GM12801 (cell line): ENCODE results near the gene WDSUB1.

Experiments
- TF ChIP-seq, protein P1 (sequence below): IDR thresholded peaks from one replicate; pipeline ENCODE4 v1.5.1; 2011; ENCODE audit warnings: control low read depth; ENCODE audit not compliant: insufficient read length; ENCODE audit errors: extremely low read depth

The WDSUB1 gene

DNA sequence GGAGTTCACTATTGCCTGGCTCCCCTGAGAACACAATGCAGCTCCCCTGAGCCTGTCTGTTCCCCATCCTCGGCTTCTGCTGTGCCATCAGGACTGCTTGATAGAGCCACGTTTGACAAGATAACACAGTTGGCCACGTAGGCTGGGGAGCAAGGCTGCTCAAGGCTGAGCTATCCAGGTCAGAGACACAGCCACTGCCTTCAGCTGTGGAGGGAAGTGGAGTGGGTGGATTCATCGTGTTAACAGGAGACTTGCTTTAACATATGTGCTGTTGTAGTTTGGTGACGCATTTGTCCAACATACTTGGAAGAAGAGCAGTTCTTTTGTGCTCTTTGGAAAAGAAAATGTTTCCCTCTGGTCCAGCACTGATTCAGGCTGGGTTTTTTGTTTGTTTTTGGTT lies 68.8 kb downstream of the WDSUB1 start:
- TF ChIP-seq, protein P1, sequence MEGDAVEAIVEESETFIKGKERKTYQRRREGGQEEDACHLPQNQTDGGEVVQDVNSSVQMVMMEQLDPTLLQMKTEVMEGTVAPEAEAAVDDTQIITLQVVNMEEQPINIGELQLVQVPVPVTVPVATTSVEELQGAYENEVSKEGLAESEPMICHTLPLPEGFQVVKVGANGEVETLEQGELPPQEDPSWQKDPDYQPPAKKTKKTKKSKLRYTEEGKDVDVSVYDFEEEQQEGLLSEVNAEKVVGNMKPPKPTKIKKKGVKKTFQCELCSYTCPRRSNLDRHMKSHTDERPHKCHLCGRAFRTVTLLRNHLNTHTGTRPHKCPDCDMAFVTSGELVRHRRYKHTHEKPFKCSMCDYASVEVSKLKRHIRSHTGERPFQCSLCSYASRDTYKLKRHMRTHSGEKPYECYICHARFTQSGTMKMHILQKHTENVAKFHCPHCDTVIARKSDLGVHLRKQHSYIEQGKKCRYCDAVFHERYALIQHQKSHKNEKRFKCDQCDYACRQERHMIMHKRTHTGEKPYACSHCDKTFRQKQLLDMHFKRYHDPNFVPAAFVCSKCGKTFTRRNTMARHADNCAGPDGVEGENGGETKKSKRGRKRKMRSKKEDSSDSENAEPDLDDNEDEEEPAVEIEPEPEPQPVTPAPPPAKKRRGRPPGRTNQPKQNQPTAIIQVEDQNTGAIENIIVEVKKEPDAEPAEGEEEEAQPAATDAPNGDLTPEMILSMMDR = no peak

DNA sequence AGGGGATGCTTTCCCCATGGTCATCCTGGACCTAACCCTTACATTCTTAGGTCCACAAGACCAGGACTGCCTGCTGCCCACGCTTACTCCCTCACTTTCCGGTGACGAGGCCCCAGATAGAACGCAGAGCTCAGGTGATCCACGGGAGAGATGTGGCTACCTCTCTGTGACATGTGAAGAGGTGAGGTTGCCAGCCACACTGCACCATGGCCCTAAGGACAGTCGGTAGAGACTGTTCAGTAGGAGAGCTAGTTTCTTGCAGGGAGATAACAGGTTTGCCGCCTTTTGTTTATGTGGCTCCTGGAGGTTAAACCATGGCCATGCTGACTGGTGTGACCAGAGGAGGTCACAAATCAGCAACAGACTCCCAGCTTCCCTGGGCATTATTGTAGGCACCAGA lies 71.4 kb downstream of the WDSUB1 start:
- TF ChIP-seq, protein P1 = no peak

DNA sequence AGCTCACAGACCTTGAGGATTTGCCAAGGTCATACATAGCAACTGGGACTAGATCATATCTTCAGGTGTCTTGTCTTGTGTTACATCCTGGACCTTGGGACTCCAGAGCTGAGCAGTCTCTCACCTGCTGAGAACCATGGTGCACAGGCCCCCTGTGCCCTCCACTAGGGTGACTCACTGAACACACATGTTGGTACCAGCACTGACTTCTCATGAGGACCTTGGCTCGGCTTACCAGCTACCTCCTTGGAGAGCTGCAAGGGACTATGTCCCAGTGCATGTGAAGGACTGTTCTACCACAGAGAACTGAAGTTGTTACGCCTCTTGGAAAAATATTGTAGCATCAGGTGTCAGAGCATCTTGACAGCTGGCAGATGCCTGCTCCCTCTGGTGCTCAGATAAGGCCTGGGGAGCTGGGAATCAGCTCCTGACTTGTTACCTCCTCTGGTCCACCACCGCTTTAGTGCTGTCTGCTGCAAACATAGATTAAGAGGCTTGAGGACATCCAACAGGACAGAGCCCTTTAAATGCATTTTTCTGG lies 72.1 kb downstream of the WDSUB1 start:
- TF ChIP-seq, protein P1 = no peak

DNA sequence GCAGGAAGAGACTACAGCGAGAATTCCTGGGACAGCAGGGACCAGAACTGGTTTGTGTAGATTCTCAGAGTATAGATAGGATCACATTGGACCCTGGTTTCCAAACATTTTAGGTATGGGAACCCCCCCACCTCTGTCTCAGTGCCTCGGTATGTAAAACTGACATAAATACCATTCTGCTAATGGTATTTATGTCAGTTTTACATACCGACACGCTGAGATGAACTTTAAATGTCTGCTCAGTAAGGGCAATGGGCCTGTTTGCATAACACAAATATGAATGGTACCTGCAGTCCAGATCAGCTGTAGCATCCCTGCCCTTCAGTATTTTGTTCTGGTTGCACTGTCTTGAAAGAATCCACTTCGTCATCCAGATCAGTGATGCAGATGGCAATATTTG lies 73.2 kb downstream of the WDSUB1 start:
- TF ChIP-seq, protein P1 = no peak

DNA sequence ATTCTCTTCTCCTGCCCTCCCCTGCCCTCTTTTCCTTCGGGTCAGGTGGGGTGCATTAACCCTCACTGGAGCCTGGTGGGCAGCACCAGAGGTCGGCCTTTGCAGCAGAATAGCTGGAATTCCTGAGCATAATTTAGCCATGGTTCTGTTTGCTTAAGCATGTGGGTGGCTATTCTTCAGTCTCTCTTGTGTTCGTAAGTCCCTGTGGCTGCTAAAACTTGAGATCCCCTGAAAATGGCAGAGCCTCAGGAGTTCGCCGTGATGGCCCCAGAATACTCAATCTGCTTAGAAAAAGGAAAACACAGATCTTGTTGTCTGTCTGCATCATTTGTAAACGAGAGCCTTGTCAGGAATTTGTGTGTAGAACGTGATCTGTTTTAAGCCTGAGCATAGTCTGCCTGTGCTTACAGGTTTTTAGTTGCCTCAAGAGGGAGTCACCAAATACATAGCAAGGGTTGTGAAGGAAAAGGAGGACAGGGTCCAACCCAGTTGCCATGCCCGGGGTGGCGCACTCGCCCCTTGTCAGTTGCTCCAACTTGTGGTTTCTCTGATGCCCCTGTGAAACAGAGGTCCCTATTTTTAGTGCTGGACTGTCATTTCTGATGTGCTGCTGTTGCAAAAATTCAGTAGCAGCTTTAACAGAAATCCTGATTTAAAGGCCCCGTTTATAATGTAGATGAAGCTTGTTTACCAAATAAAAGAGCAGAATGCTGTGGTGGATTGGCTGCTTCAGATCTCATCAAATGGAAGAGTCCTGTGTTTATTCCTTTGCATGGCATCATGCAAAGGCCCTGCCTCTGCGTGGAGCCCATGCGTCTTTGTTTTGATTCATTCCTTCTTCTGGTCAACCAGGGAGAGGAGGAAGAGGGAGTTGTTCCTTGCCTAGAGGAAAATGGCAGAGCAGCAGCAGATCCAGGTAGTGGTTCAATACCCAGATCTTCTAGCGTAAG lies 74.8 kb downstream of the WDSUB1 start:
- TF ChIP-seq, protein P1 = no peak

DNA sequence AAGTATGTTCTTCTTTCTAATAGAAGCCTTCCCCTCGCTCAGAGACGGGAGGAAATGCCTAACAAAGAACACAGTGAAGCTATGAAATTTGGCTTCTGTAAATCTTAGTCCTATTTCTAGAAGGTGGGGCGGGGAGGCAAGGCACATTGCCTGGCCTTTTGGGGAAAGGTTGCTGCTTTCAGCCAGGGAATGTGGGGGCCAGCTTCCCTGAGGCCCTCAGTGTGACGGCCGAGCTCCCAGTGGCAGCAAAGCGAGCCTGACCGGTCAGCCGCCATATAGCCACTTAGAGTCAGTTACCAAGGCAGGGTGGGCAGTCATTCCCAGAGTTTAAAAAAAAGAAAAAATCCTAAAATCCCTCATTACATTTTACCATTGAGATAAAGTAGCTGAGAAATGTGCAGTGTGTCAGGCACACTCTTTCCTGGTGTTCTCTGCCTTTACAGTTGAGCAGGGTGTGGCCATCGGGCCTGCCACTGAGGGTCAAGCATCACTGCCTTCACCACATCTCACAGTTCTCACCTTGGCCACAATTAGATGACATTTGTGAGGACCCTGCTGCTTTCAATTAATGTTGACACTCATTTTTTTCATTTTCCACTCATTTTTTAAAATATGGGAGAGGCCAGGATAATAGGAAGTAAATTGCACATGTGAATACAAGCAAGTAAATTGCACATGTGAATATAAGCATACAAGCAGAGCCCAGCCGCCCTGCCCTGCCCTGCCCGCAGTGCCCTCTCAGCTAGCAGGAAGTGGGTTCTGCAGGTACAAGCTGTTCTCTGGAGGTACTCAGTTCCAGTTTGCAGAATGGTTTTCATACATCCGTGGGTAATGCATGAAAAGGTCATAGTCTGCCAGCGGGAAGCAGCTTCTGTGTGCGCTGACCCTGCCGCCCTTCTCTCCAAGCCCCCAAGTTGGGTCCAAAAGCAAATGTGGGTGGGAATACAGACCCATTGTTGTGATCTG lies 76.9 kb downstream of the WDSUB1 start:
- TF ChIP-seq, protein P1 = no peak

DNA sequence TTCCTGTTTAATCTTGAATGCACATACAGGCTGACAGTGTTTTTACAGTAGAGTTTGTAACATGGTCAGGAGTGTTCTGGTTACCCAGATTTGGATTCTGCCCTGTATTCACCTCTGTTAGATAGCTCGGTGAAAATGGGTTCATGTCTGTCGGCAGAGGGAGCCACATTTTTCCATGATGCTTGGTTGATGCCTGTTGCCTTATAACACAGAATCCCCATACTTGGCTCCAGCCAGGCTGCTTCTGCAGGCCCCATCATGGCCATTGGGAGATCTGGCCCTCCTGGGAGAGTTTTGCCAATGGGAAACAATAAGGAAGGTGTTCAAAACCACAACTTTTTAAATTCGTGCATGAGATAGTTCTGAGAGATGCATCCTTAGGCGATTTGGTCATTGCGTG lies 78.1 kb downstream of the WDSUB1 start:
- TF ChIP-seq, protein P1 = no peak
